GM19397 (cell line): ENCODE measurements around the gene NOTCH4.
A peak's percentile ranks its signal among the peaks of the same experiment; 100 is the strongest.
"Not testable (repeated sequence)": the region's sequence is repeated elsewhere in the genome, so short reads cannot be mapped to it uniquely, and the experiment has no call there.

Experiments used
- ATAC-seq: cut with Tn5 transposase; IDR thresholded peaks from one replicate; pipeline ENCODE4 v1.9.1; 2021; ENCODE audit warnings: mild to moderate bottlenecking, moderate library complexity; ENCODE audit not compliant: unreplicated experiment

The NOTCH4 gene

GRCh38 chr6:32218167-32218566 is 5.7 kb downstream of the NOTCH4 start:
- no peak for ATAC-seq

- no peak for ATAC-seq
Observed at GRCh38 chr6:32216998-32217397, 6.9 kb downstream of the NOTCH4 start.

GRCh38 chr6:32216285-32216684 is 7.6 kb downstream of the NOTCH4 start:
- no peak for ATAC-seq

GRCh38 chr6:32215617-32216016 is 8.2 kb downstream of the NOTCH4 start:
- ATAC-seq, result no peak

GRCh38 chr6:32214126-32214525 is 9.7 kb downstream of the NOTCH4 start:
- no peak for ATAC-seq

- ATAC-seq, result no peak
Observed at GRCh38 chr6:32213649-32214048, 10.2 kb downstream of the NOTCH4 start.

- ATAC-seq, result no peak
Observed at GRCh38 chr6:32212076-32212760, 11.6 kb downstream of the NOTCH4 start.

- ATAC-seq, result not testable (repeated sequence)
Observed at GRCh38 chr6:32211432-32211831, 12.4 kb downstream of the NOTCH4 start.

GRCh38 chr6:32210191-32210601 is 13.7 kb downstream of the NOTCH4 start:
- ATAC-seq, result no peak

- ATAC-seq, result no peak
Observed at GRCh38 chr6:32208996-32209395, 14.9 kb downstream of the NOTCH4 start.

- no peak for ATAC-seq
Observed at GRCh38 chr6:32204268-32204715, 19.6 kb downstream of the NOTCH4 start.

GRCh38 chr6:32203426-32204267 is 20.2 kb downstream of the NOTCH4 start:
- no peak for ATAC-seq

- no peak for ATAC-seq
Observed at GRCh38 chr6:32202186-32202585, 21.7 kb downstream of the NOTCH4 start.

GRCh38 chr6:32200711-32201475 is 23.0 kb downstream of the NOTCH4 start:
- ATAC-seq, result no peak

- ATAC-seq, result no peak
Observed at GRCh38 chr6:32198866-32199265, 25.0 kb downstream of the NOTCH4 start.

GRCh38 chr6:32198345-32198696 is 25.5 kb downstream of the NOTCH4 start:
- ATAC-seq, result no peak

- ATAC-seq, result no peak
Observed at GRCh38 chr6:32196682-32197616, 26.9 kb downstream of the NOTCH4 start.

GRCh38 chr6:32195902-32196681 is 27.8 kb downstream of the NOTCH4 start:
- peak; percentile 79 for ATAC-seq

GRCh38 chr6:32195652-32195901 is 28.3 kb downstream of the NOTCH4 start:
- ATAC-seq, result peak; percentile 65
